Neural cell (in vitro differentiated cells): Measurements from ENCODE around the gene EIF1AD. TPM values are rescaled to one million over a fixed set of nuclear protein-coding genes. Genes with fewer than 3 reads are reported as not detected.

Experiments used
- H2AFZ ChIP-seq: fragments of 200-600, 300-800 bp; sonication (generic), shearing (Covaris generic); 2 replicates; pipeline ENCODE4 v1.6.0; 2014; ENCODE audit warnings: low read depth, mild to moderate bottlenecking, antibody characterized with exemption, low read length, moderate library complexity
- H3F3A ChIP-seq: fragments of 200-600 bp; shearing (Covaris generic); 2 replicates; pipeline ENCODE4 v1.6.1; 2016; ENCODE audit warnings: mild to moderate bottlenecking, moderate library complexity, mixed read lengths, antibody characterized with exemption, low read length; ENCODE audit not compliant: insufficient read depth, poor library complexity, severe bottlenecking
- H3K27ac ChIP-seq: fragments of 200-600, 300-800 bp; sonication (generic), shearing (Covaris generic); 2 replicates; pipeline ENCODE4 v1.5.1; 2014; ENCODE audit warnings: mild to moderate bottlenecking, low read length, moderate library complexity
- H3K27me3 ChIP-seq: fragments of 300-800, 200-600 bp; sonication (generic), shearing (Covaris generic); 2 replicates; pipeline ENCODE4 v1.6.0; 2014; ENCODE audit warnings: mild to moderate bottlenecking, low read depth, low read length, moderate library complexity; ENCODE audit not compliant: insufficient read depth
- H3K36me3 ChIP-seq: fragments of 300-800, 200-600 bp; sonication (generic), shearing (Covaris generic); 2 replicates; pipeline ENCODE4 v1.5.1; 2014; ENCODE audit warnings: mild to moderate bottlenecking, antibody characterized with exemption, low read length, moderate library complexity; ENCODE audit not compliant: insufficient read depth
- H3K4me2 ChIP-seq: fragments of 300-800, 200-600 bp; sonication (generic), shearing (Covaris generic); 2 replicates; pipeline ENCODE4 v1.6.0; 2014; ENCODE audit warnings: mild to moderate bottlenecking, low read length
- H3K4me3 ChIP-seq: fragments of 300-800, 200-600 bp; sonication (generic), shearing (Covaris generic); 2 replicates; pipeline ENCODE4 v1.5.1; 2014; ENCODE audit warnings: mild to moderate bottlenecking, low read length, moderate library complexity
- H3K79me2 ChIP-seq: fragments of 200-600 bp; shearing (Covaris generic); replicated peaks from 2 replicates; pipeline ENCODE4 v1.6.0; 2014; ENCODE audit warnings: mild to moderate bottlenecking, low read length, moderate library complexity; ENCODE audit not compliant: insufficient read depth
- H3K9ac ChIP-seq: fragments of 300-800, 200-600 bp; sonication (generic), shearing (Covaris generic); 2 replicates; pipeline ENCODE4 v1.6.1; 2016; ENCODE audit warnings: mild to moderate bottlenecking, low read length, mixed read lengths
- H3K9me2 ChIP-seq: fragments of 200-600 bp; shearing (Covaris generic); 2 replicates; pipeline ENCODE4 v1.6.1; 2016; ENCODE audit warnings: mild to moderate bottlenecking, low read length, mixed read lengths; ENCODE audit not compliant: insufficient read depth
- H3K9me3 ChIP-seq: fragments of 200-600, 300-800 bp; sonication (generic), shearing (Covaris generic); 2 replicates; pipeline ENCODE4 v1.6.1; 2016; ENCODE audit warnings: mild to moderate bottlenecking, mixed run types, low read length, moderate library complexity, mixed read lengths
- H4K20me1 ChIP-seq: fragments of 200-600 bp; shearing (Covaris generic); 2 replicates; pipeline ENCODE4 v1.6.1; 2016; ENCODE audit warnings: mild to moderate bottlenecking, mixed run types; ENCODE audit not compliant: insufficient read depth
- CTCF ChIP-seq: fragments of 450-650 bp; IDR thresholded peaks from 2 replicates; pipeline ENCODE4 v1.5.1; 2014; ENCODE audit warnings: antibody characterized with exemption, mild to moderate bottlenecking, moderate library complexity; ENCODE audit not compliant: poor library complexity, severe bottlenecking
- EP300 ChIP-seq: fragments of 450-650 bp; conservative IDR thresholded peaks from 2 replicates; pipeline ENCODE4 v1.6.1; 2014; ENCODE audit warnings: antibody characterized with exemption, mild to moderate bottlenecking, moderate library complexity; ENCODE audit not compliant: poor library complexity, severe bottlenecking
- EZH2 ChIP-seq: fragments of 200-600, 300-800 bp; shearing (Covaris generic), sonication (generic); IDR thresholded peaks from 2 replicates; pipeline ENCODE4 v1.6.1; 2014; ENCODE audit warnings: antibody characterized with exemption, low read length, borderline replicate concordance, mild to moderate bottlenecking; ENCODE audit not compliant: insufficient read depth, poor library complexity, severe bottlenecking
- MXI1 ChIP-seq: fragments of 450-650 bp; conservative IDR thresholded peaks from 2 replicates; pipeline ENCODE4 v1.6.1; 2014; ENCODE audit warnings: antibody characterized with exemption, mild to moderate bottlenecking; ENCODE audit not compliant: poor library complexity, severe bottlenecking
- POLR2AphosphoS5 ChIP-seq: IDR thresholded peaks from 2 replicates; pipeline ENCODE4 v1.6.1; 2012
- RAD21 ChIP-seq: fragments of 450-650 bp; conservative IDR thresholded peaks from 2 replicates; pipeline ENCODE4 v1.6.1; 2014; ENCODE audit warnings: antibody characterized with exemption, mild to moderate bottlenecking, moderate library complexity
- REST ChIP-seq: IDR thresholded peaks from 2 replicates; pipeline ENCODE4 v1.6.1; 2012; ENCODE audit warnings: borderline replicate concordance
- SMC3 ChIP-seq: fragments of 450-650 bp; conservative IDR thresholded peaks from 2 replicates; pipeline ENCODE4 v1.6.1; 2014; ENCODE audit warnings: antibody characterized with exemption, mild to moderate bottlenecking, moderate library complexity; ENCODE audit not compliant: poor library complexity
- TAF1 ChIP-seq: IDR thresholded peaks from 2 replicates; pipeline ENCODE4 v1.6.1; 2012; ENCODE audit warnings: low read depth
- polyA plus RNA-seq: library from polyadenylated mRNA; depleted of rRNA; stranded (reverse); fragments of >200 nt; gene quantifications from 2 replicates; pipeline ENCODE4 v1.2.3, GENCODE V29; 2014

Gene EIF1AD
- polyA plus RNA-seq, 1 donor from 2014 or later: 34.9 TPM

- Histone ChIP-seq H4K20me1 (no peaks in the 10 kb centered on the region), H3K79me2 (peaks cover 15% of the 10 kb centered on the region), H3K27ac (no peak overlapping the region), H3K9me2 (no peaks in the 10 kb centered on the region), H3K4me2 (no peak overlapping the region), H3K4me3 (no peak overlapping the region), H3K9me3 (no peaks in the 10 kb centered on the region), H2AFZ (no peak overlapping the region), H3K9ac (no peak overlapping the region), H3F3A (no peaks in the 10 kb centered on the region), H3K27me3 (peaks cover 2% of the 10 kb centered on the region), H3K36me3 (no peaks in the 10 kb centered on the region)
- TF ChIP-seq CTCF (no peak), TAF1 (no peak), MXI1 (no peak), POLR2AphosphoS5 (no peak), EZH2 (no peak), SMC3 (no peak), REST (no peak), RAD21 (no peak), EP300 (no peak)
These were observed 4.4 kb upstream of the EIF1AD start for GRCh38 chr11:66006134-66006890.

- H3K9me2 ChIP-seq: no peaks in the 10 kb centered on the region
- H3K79me2 ChIP-seq: peaks cover 24% of the 10 kb centered on the region
- H4K20me1 ChIP-seq: no peaks in the 10 kb centered on the region
- H2AFZ ChIP-seq: no peak overlapping the region
- H3K4me2 ChIP-seq: no peak overlapping the region
- no peaks in the 10 kb centered on the region for H3K9me3 ChIP-seq
- H3K27me3 ChIP-seq: no peaks in the 10 kb centered on the region
- no peak overlapping the region for H3K9ac ChIP-seq
- TF ChIP-seq CTCF (no peak), MXI1 (no peak), POLR2AphosphoS5 (no peak), SMC3 (no peak), EZH2 (no peak), TAF1 (no peak), REST (no peak), EP300 (no peak), RAD21 (no peak)
- no peaks in the 10 kb centered on the region for H3K36me3 ChIP-seq
- H3K4me3 ChIP-seq: no peak overlapping the region
- no peaks in the 10 kb centered on the region for H3F3A ChIP-seq
- H3K27ac ChIP-seq: no peak overlapping the region
These were observed 2.2 kb upstream of the EIF1AD start for GRCh38 chr11:66004186-66004585.
